Activated CD4-positive, alpha-beta T cell treated with anti-CD3 and anti-CD28 coated beads, Interleukin-2, amount 50 U/mL, for 4 hours (primary cell): ENCODE data around the gene SLC44A1.

ENCODE experiments used
- DNase-seq, 2 experiments: peaks; one replicate each; pipeline ENCODE4 v3.0.0-alpha.2; 2020

SLC44A1 gene

DNA sequence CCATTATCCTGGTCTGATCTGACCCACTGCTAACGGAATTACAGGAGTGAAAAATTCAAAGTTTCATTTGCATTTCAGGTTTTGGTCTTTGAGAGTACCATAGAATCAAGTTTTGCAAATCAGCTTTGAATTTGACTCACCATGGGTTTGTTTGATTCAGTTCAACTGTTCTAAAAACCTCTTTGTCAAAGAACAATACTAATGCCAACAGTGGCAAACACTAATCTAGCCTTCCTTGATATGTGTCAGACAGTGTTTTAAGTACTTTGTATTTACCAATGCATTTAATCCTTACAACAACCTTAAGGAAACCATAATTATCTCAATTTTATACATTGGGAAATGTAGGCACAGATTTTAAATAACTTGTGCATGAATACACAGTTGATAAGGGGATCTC is 193.3 kb downstream of the SLC44A1 start:
- DNase-seq = no peak

DNA sequence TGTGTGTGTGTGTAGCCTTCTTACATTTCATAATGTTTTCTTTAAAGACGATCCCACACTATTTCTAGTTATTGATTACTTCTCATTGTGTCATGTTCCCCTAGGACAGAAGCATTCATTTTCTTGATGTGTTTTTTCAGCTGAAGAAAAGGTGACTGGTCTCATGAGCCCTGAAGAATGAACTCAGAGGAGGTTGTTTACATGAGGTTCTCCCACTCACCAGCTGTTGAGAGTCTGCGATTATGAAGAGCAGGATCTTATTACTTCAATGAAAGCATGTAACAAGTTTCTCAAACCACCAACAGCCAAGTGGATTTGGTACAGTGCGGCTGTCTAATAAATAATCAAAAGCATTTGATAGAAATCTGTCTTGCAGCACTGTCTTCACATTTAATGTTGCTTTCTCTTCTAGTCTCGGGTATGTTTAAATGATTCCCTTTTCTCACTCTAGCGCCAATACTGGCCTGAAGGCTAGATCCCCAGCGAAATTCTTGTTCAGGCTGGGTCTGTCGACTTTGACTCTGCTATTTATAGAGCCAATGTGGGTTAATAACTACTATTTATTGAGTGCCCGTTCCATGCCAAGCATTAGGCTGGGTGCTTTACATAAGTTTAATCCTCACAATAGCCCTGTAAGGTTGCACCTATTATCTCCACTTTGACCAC is 193.8 kb downstream of the SLC44A1 start:
- no peak for DNase-seq

DNA sequence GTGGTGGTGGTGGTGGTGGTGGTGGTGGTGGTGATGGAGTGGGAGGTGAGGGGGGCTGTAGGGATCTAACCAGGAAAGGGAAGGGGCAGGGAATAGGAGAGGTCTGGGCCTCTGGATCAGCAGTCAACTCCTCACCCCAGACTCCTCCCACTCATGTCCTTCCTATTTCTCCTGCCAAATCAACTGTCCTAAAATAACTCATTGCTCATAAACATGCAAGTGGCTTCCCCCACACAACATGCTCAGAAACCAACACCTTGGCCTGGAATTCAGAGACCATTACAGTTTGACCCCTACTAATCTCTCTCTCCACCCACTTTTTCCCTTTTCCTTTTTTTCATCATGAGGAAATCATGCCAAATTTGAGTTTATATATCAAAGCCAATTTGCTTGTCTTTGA is 195.0 kb downstream of the SLC44A1 start:
- no peak for DNase-seq

DNA sequence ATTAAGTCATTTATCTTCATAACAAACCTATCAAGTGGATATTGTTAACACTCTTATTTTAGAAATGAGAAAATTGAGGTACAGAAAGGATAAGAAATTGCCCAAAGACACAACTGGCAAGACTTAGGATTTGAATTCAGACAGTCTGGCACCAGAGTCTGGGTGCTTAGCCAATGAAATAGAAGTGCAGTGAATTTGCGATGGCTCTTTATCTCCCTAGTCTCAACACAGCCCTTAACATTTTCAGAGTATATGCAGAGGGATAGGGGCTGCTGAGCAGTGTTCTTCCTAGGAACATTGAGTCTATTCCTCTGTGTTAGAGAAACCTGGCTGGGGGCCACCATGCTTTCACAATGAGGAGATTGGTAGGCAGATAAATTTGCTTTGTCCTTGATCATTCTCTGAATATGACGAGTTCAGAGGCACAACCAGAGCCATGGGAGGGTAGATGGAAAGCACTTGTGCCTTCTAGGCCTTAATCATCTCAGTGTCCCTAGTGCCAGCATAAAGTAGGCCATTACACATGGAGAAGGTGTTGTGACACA is 197.2 kb downstream of the SLC44A1 start:
- no peak for DNase-seq

DNA sequence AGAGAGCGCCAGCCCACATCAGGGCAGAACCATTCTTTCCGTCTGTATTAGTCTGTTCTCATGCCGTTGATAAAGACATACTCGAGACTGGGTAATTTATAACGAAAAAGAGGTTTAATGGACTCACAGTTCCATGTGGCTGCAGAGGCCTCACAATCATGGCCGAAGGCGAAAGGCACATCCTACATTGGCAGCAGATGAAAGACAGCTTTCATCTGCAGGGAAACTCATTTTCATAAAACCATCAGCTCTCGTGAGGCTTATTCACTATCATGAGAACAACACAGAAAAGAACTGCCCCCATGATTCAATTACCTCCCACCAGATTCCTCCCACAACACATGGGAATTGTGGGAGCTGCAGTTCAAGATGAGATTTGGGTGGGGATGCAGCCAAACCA is 198.7 kb downstream of the SLC44A1 start:
- DNase-seq = no peak

DNA sequence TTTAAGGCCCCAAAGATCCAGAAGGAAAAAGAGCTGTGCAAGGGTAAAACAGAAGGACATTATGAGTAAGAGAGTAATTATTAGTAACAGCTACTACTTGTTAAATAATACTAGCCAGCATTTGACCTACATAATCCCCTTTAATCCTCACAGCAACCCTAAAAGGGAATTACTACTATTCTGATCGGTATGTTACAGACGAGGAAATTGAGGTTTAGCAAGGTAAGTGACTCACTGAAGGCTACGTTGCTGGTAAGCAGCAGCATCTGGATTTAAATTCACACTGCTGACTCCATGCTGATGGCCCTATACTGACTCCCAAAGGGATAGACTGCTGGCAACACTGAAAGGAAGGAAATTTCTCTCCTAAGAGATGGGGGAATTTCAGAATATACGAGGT is 199.7 kb downstream of the SLC44A1 start:
- no peak for DNase-seq

DNA sequence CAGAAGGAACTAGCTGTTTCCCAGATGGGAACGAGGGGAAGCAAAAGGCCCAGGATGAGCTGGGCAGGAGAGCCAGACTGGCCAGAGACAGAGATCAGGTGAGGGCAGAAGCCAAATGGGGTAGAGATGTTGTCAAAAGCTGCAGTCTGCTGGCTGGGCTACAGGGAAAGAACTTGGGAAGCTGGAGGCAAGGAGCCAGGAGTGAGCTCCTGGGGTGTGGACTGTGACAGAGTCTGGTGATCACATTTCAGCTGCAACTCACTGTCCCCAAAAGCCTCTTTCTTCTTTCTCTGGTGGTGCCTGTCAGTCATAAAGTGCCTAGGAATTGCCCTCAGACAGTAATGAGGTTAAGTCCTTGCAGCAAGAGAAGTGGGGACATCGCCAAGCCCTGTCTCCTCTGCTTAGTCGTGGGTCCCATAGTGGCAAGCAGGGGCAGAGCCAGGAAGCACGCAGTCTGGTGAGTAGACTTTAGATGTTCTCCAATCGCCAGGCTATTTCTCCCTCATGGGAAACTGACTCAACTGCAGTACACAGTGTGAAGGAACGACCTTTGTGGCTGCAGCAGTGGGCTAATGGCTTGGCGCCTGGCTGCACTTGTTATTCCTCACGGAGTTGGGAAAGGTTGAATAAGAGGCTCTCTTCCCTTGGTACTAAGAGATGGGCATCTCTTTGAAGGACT is 200.9 kb downstream of the SLC44A1 start:
- DNase-seq = no peak

DNA sequence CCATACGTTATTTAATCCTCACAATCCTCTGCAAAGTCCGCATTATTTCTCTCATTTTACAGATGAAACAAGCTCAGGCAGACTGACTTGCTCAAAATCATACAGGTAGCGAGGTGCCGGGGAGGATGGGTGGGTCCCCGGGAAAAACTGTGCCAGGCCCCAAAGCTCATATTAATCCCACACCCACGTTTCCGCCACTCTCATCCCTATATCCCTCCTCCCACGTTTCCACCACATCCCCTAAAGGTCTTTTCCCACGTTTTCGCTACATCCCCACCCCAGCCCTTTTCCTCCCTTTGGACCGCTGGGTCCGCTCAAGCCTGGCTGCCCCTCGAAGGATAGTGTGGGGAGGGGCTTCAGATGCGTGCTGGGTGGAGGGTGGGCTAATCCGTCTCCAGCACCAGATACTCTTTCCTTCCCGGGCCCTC is 202.9 kb downstream of the SLC44A1 start:
- no peak for DNase-seq

DNA sequence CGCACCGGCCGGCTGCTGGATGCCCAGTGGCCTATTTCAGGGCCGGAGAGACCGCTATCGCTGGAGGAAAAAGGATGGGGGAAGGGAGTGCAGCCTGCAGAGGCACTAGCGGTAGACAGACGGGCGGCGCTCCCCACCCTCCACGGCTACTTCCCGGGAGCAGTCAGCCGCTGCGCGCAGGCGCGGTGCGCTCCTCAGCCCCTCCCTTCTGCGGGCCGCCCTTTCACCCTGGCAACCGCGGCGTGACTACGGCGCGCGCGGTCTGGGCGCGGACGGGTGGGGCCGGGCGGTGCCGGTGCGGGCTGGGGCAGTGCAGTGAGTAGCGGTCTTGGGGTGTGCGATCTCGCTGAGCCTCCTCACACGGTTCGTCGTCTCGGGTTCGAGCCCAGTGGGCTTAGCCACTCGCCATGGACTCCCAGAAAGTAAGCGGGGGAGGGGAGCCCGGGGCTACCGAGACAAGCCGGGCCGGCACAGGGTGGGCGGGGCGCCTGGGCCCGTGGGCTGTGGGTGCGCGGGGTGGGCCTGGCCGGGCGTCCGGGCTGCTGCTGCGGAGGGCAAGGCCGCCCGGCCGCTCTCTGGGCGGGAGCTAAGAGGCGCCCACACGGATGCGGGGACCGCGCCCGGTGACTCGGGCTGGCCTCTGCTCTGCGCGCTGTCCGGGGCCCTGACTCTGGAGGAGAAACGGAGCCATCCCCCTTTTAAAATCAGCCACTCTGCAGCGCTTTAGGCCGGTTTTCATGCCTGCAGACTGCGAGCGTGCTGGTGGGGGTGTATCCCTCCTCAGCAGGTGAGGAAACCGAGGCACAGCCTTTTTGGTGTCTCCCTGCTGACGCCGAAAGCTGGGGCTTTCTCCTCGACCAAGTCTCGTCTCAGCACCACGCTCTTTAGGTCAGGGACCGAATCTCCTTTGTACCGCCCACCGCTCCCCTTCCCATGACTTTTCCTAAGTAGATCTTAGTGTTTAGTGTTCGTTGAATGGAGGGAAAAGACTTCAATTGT is 203.7 kb downstream of the SLC44A1 start, which contains the start of gene FSD1L:
TSS of gene FSD1L (plus strand) at position 221 of the 999 bp plus-strand sequence. CDS start at position 408, 187 bp downstream.
- peak; percentile 62 to 68 for DNase-seq

DNA sequence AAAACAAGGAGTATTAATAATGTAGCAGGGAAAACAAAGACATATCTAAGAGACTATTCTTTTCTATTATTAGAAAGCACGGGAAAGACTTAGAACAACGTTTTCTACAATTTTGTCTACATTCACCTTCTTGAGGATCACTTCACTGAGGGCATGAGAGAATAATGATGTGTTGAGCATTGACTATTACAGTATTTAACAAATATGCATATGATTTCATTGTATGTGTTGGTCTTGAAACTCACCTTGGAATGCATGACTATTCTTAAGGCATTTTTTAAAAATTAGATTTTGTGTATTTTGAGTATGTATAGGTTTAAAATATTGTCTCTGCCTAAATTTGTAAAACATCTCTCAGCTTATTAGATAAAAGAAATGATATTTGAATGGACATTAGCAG is 204.6 kb downstream of the SLC44A1 start:
- no peak for DNase-seq

DNA sequence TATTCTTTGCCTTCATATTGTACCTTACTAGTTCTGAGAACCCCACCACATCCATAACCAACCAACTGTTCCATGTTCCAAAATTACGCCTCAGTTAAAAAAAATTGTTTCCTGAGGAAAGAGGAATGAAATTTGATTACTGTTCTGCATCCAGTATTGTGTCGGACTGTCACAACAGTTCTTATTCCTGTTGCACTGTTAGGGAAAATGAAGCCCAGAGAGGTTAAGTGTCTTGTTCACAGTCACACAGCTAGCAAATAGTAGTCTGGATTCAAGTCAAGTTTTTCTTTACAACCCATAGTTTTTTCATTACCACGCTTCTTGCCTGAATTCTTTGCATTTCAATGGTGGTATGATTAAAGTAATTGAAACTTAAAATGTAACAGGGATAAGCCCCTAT is 207.7 kb downstream of the SLC44A1 start:
- no peak for DNase-seq

DNA sequence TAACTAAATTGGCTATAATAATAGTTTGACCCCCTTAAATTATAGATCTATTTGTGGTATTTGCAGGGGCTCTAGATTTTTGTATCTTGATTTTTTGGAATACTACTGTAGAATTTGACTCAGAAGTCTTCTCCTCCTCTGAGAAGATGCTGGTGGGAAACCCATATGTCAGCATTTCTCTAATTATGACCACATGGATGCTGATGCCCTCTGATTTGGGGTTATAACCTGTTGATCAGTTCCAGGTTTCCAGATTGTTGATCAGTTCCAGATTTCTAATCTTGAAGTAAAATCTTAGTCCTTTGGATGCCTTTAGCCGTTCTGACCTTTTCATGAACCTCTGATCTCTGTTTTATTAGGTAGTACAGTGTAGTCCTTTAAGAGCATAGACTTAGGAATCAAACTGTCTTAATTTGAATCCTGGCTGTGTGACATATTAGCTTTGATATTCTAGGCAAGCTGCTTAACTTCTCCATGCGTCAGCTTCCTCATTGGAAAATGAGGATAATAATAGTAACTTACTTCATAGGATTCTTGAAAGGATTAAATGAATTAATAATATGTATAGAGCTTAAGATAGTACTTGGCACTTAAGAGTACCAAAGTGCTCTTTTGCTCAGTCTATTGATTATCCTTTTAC is 211.5 kb downstream of the SLC44A1 start:
- DNase-seq = no peak

DNA sequence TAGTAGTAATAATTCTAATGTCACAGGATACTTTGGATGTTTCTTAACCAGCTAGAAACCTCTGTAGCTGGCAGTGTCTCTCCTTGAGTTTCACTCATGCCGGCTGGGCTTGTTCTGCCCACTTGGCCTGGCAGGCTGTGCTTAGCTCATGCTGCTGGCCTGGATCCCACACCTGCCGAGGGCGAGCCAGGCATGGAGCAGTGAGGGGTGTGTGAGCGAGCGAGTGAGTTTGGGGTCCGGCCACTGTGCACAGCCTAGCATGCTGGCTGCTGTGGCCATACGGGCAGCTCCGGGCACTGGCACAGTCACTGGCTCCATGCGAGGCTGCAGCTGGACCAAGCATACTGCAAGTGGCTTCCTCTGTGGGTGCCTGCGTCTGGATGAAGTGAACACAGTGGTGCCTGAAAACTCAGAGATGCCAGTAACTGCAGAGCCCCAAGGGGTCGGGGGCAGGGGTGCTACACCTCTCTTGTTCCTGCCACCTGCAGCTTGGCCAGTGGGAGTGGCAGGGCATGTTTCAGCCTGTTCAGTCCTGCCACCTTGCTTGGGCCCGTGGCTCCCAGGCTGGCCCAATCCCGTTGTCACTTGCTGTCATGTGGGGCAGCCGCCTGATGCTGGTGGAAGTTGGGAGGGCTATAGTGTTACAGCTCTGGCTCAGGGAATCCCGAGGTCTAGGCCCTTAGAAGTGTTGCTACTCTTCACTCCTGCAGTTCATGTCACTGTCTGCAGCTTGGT is 213.3 kb downstream of the SLC44A1 start:
- no peak for DNase-seq

DNA sequence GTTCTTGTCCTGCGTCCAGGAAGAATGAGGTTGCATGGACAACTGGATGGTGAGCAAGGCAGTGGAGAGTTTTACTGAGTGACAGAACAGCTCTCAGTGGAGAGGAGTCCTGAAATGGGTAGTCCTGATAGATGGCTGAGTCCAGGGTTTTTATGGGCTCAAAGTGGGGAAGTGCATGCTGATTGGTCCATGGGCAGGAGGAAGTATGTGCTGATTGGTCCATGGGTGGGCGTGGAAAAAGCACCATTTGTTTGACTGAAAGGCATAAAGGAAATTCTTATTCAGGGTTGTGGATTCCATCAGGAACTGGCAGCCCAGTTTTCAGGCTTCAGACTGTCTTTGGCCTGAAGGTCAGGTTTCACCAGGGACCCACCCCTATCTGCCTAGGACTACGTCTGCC is 214.0 kb downstream of the SLC44A1 start:
- DNase-seq = no peak

DNA sequence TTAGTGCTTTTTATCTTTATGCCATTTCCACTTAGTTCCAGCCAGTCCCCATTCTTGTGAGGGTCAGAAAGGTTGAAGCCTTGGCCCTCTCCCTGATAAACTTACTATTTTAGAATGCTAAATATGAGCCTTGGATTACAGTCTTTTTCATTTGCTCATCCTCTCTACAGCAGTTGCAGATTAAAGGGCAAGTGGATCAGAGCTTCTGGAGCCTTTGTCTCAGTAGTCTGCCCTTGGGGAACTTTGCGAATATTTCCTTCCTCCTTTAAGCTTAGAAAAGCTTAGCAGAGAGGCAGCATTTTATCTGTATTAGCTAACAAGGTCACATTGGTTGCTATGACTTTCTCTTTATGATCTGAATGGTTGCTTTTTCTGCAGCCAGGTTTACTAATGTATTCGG is 214.9 kb downstream of the SLC44A1 start:
- DNase-seq = no peak

DNA sequence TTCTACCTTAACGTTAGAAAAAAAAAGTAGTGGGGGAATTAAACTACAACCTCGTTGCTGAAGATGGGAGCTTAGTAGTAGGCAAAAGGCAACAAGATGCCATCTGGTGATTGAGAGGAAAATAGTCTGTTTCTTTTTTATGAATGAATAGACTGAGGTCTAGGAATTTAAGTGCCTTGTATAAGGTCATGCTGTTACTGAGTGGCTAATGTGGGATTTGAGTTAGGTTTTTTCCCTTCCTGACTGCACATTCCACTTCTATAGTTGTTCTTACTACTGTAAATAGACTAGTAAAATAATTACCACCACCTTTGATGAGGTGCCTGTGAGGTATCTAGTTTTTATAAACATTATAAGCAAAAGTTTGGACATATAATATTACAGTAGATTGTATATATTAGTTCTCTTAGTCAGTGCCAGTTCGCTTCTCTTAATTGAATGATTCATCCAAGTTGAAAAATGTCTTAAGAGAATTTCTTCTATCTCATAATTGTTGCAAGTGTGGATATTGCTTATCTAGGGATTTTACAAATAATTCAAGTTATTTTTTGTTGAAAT is 222.5 kb downstream of the SLC44A1 start:
- no peak for DNase-seq

DNA sequence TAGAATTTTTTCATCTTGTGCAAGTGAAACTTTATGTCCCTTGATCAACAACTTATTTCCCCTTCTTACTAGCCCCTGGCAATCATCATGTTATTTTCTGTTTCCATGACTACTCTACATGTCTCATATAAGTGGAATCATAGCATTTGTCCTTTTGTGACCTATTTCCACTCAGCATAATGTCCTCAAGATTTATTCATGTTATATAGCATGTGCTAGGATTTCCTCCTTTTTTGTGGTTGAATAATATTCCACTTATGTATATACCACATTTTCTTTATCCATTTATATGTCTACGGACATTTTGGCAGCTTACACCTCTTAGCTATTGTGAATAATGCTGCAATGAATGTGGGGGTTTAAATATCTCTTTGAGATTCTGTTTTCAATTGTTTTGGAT is 224.4 kb downstream of the SLC44A1 start:
- no peak for DNase-seq

DNA sequence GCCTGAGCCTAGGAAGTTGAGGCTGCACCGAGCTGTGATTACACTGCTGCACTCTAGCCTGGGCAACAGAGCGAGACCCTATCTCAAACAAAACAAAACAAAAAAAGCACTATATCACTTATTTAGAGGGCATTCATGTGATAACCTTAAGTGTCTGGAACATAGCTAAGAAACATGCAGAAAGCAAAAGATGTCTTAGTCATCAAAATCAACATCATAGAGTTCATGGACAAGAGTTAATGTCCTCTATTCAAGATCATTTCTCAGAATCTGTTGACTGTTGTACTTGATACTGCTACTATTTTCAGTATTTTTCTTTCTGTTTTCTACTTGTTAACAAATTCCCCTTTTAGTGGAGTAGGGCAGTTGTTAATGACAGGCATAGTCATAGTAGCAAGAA is 228.8 kb downstream of the SLC44A1 start:
- no peak for DNase-seq

DNA sequence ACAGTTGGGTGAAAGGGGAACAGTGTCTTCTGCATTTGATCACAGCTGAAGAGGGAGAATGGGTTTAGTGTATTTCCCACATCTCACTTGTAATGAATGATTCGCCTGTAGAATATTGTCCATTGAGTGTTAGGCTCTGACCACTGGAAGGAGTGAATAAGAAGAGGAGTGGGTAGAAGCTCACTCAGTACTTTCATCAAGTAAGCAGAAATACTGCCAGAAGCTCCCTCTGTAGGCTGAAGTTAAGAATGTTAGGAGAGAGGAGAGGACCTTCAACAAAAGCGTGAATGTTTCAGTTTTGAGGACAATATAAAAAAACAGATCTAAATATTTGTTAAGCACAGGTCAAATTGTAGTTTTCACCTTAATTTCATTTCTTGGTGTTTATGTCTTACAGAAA is 230.9 kb downstream of the SLC44A1 start:
- no peak for DNase-seq

DNA sequence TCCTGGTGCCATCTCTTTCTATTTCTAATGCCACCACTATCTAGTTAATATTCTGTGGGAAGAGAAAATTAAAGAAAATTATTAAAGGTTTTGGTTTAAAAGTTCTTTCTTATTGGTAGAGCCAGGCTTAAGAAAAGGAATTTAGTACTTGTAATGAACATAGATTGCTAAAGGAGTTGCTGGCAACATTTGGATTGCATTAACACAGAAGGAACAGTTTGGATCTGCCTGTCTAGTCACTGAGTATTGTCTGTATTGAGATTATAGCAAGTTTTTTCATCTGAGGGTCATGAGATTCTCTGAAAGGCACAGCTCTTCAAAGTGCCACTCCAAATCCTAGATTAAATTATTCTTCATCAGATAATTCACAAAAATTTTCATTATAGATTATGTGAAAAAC is 235.4 kb downstream of the SLC44A1 start:
- DNase-seq = no peak

DNA sequence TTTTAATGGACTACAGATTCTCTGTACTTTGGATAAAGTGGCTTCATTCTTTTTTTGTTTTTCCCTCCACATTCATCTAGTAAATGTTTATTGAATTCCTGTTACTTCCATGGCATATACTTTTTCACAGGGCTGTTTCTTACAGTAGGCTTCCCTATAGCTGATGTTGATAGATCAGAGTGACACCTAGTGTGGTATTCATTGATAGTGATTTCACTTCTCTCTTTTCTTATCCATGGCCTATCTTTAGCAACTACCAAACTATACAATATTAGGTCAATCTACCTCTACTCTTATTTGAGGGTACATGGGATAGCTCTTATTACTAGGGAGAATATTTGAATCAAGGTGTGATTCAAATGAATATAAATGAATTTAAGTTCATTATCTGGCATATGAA is 239.2 kb downstream of the SLC44A1 start:
- DNase-seq = no peak

DNA sequence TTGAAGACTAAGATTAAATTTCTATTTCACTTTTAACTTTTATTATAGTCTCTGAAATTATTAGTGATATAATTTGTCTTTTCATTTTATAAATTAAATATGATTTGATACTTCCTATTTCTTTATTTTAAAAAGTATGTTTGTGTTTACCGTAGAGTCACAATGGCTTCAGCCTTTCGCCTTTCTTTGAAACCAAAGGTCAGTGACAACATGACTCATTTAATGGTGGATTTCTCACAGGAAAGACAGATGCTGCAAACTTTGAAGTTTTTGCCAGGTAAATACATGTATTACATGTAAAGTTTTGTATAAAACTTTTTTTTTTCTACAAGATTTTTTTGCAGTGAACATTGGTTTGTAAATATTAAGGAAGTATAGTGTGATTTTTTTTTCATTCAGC is 239.8 kb downstream of the SLC44A1 start:
- no peak for DNase-seq
